Superior temporal gyrus (tissue), 1 donor: ENCODE data around the gene ZNF394.

ENCODE experiments used
- DNase-seq: peaks from one replicate; pipeline ENCODE4 v3.0.0-alpha.2; 2016; ENCODE audit errors: extremely low spot score

The ZNF394 gene

GRCh38 chr7:99493823-99494222, 6.3 kb downstream of the ZNF394 start:
- DNase-seq = no peak

GRCh38 chr7:99490878-99491277, 9.2 kb downstream of the ZNF394 start:
- DNase-seq = no peak

- DNase-seq = peak; percentile 2
Observed at GRCh38 chr7:99489235-99489634, 10.8 kb downstream of the ZNF394 start.

- DNase-seq = peak; percentile 1
Observed at GRCh38 chr7:99485094-99485493, 15.0 kb downstream of the ZNF394 start.

GRCh38 chr7:99478464-99479440, 21.3 kb downstream of the ZNF394 start:
- DNase-seq = no peak

- no peak for DNase-seq
Observed at GRCh38 chr7:99476107-99476506, 24.0 kb downstream of the ZNF394 start.

- DNase-seq = peak; percentile 44
Observed at GRCh38 chr7:99473315-99473596, 26.8 kb downstream of the ZNF394 start.

- peak; percentile 97 for DNase-seq
Observed at GRCh38 chr7:99472561-99473314, 27.3 kb downstream of the ZNF394 start, which contains the start of gene ZNF789. ZNF789 (plus strand) TSS chr7:99472890; CDS start chr7:99476457, 3,567 bp downstream.

GRCh38 chr7:99469381-99470065, 30.6 kb downstream of the ZNF394 start:
- DNase-seq = no peak

- no peak for DNase-seq
Observed at GRCh38 chr7:99468336-99468918, 31.7 kb downstream of the ZNF394 start.

- DNase-seq = no peak
Observed at GRCh38 chr7:99465421-99465768, 34.7 kb downstream of the ZNF394 start.

GRCh38 chr7:99461221-99461620, 38.9 kb downstream of the ZNF394 start:
- DNase-seq = no peak

- DNase-seq = no peak
Observed at GRCh38 chr7:99460651-99461050, 39.4 kb downstream of the ZNF394 start.

GRCh38 chr7:99459087-99459486, 41.0 kb downstream of the ZNF394 start:
- DNase-seq = no peak

GRCh38 chr7:99457650-99458493, 42.2 kb downstream of the ZNF394 start:
- DNase-seq = no peak

- no peak for DNase-seq
Observed at GRCh38 chr7:99457050-99457649, 42.9 kb downstream of the ZNF394 start.

- DNase-seq = no peak
Observed at GRCh38 chr7:99456288-99456687, 43.8 kb downstream of the ZNF394 start.

GRCh38 chr7:99455874-99456273, 44.2 kb downstream of the ZNF394 start:
- no peak for DNase-seq

- no peak for DNase-seq
Observed at GRCh38 chr7:99453105-99453504, 47.0 kb downstream of the ZNF394 start.

GRCh38 chr7:99452541-99452940, 47.5 kb downstream of the ZNF394 start:
- no peak for DNase-seq

GRCh38 chr7:99451936-99452335, 48.1 kb downstream of the ZNF394 start:
- DNase-seq = no peak
